Upper lobe of left lung (tissue), 4 donors: ENCODE measurements around the gene ZBTB39.

Source experiments
- EP300 ChIP-seq, 4 donors: sonication (generic); formaldehyde crosslinking; IDR thresholded peaks; one replicate each; pipeline ENCODE4 v1.5.1; 2017; ENCODE audit warnings: antibody characterized with exemption in 4 of 4, control low read depth in 2 of 4
- POLR2A ChIP-seq, 4 donors: fragments of 450-650 bp; IDR thresholded peaks; one replicate each; pipeline ENCODE4 v1.5.1; 2016 to 2017; ENCODE audit warnings: antibody characterized with exemption in 4 of 4, mild to moderate bottlenecking in 2 of 4
- POLR2AphosphoS5 ChIP-seq, 2 donors: sonication (generic); formaldehyde crosslinking; IDR thresholded peaks; one replicate each; pipeline ENCODE4 v1.5.1; 2017; ENCODE audit warnings: antibody characterized with exemption in 2 of 2
- TF ChIP-seq, protein P1 (sequence below), 6 experiments: fragments of 450-650 bp in 4 of 6; fragments of 200-600 bp in 2 of 6; sonication (generic) in 2 of 6; IDR thresholded peaks; one replicate each; pipeline ENCODE4 v1.5.1; 2016 to 2019; ENCODE audit warnings: antibody characterized with exemption in 6 of 6

GRCh38 chr12:57040211-57040610 is 33.9 kb upstream of the ZBTB39 start:
- TF ChIP-seq, protein P1, sequence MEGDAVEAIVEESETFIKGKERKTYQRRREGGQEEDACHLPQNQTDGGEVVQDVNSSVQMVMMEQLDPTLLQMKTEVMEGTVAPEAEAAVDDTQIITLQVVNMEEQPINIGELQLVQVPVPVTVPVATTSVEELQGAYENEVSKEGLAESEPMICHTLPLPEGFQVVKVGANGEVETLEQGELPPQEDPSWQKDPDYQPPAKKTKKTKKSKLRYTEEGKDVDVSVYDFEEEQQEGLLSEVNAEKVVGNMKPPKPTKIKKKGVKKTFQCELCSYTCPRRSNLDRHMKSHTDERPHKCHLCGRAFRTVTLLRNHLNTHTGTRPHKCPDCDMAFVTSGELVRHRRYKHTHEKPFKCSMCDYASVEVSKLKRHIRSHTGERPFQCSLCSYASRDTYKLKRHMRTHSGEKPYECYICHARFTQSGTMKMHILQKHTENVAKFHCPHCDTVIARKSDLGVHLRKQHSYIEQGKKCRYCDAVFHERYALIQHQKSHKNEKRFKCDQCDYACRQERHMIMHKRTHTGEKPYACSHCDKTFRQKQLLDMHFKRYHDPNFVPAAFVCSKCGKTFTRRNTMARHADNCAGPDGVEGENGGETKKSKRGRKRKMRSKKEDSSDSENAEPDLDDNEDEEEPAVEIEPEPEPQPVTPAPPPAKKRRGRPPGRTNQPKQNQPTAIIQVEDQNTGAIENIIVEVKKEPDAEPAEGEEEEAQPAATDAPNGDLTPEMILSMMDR (IDR thresholded peaks at IDR 0.05), result no peak
- no peak for TF ChIP-seq EP300 (IDR thresholded peaks at IDR 0.05)
- no peak for TF ChIP-seq POLR2A (IDR thresholded peaks at IDR 0.05)
- no peak for TF ChIP-seq POLR2AphosphoS5 (IDR thresholded peaks at IDR 0.05)
